GM23248 (cell line): Measurements from ENCODE around the gene ADGRD1.

Experiments
- EZH2 ChIP-seq: fragments of 200-600 bp; sonication (generic); IDR thresholded peaks from 2 replicates; pipeline ENCODE4 v1.6.1; 2018; ENCODE audit warnings: antibody characterized with exemption, mild to moderate bottlenecking; ENCODE audit not compliant: insufficient read depth, poor library complexity, severe bottlenecking
- EZH2phosphoT487 ChIP-seq: fragments of 200-600 bp; sonication (generic); IDR thresholded peaks from 2 replicates; pipeline ENCODE4 v1.6.1; 2018; ENCODE audit warnings: antibody characterized with exemption, moderate library complexity, mild to moderate bottlenecking, low read depth; ENCODE audit not compliant: insufficient read depth

DNA sequence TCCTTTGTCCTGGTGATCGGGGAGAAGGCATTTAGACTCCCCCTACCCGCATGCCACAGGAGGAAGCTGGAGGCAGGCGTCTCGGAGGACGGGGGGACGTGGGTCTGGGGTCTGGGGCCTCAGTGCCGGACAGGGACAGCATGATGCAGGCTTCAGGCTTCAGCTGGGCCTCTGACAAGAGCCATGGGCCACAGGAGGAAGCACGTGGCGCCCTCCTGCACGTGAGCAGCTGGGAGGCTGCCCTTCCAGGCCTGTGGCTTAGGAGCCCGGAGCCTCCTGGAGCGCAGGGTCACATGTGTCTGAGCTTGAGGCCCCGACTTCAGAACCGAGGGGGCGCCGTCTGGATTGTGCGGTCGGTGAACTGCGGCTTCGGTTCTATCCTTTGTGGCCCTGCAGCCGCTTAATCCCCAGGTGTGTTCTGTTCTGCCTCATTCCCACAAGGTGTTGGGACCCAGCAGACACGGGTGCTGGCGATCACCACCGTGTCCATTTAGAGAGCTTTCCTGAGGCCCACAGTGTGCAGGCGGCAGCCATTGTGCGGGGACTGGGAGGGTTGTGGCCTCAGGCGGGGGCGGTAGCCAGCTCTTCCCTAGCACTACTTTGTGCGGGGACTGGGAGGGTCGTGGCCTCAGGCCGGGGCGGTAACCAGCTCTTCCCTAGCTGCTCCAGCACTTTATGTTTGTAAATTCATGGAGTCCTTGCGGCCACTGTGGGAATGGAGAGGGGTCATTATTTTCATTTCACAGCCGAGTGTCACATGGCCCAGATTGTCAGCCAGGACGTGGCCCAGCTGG, 150.2 kb downstream of the ADGRD1 start:
- TF ChIP-seq EZH2: no peak
- no peak for TF ChIP-seq EZH2phosphoT487
